A549 (cell line): ENCODE results near the gene ATG9A.

Experiments used
- EP300 ChIP-seq, 2 experiments: fragments of >200 bp; sonication (Bioruptor Twin); formaldehyde crosslinking; IDR thresholded peaks; 2 replicates in 1 of 2; 3 replicates in 1 of 2; pipeline ENCODE4 v1.6.1; 2016 to 2017
- HDAC2 ChIP-seq: fragments of 200-600 bp; sonication (generic); IDR thresholded peaks from 2 replicates; pipeline ENCODE4 v1.6.1; 2016
- POLR2A ChIP-seq: IDR thresholded peaks from 2 replicates; pipeline ENCODE4 v1.6.1; 2012; ENCODE audit warnings: mild to moderate bottlenecking, low read length
- RAD21 ChIP-seq, 2 experiments: fragments of >200 bp in 1 of 2; sonication (Bioruptor Twin) in 1 of 2; formaldehyde crosslinking in 1 of 2; IDR thresholded peaks in 1 of 2; conservative IDR thresholded peaks in 1 of 2; 2 replicates in 1 of 2; 3 replicates in 1 of 2; pipeline ENCODE4 v1.6.1; 2012 to 2018; ENCODE audit warnings: inconsistent platforms in 1 of 2
- SMC3 ChIP-seq: fragments of >200 bp; sonication (Bioruptor Twin); formaldehyde crosslinking; IDR thresholded peaks from 3 replicates; pipeline ENCODE4 v1.6.1; 2018; ENCODE audit warnings: inconsistent platforms
- ZFP36 ChIP-seq: fragments of 450-650 bp; IDR thresholded peaks from 2 replicates; pipeline ENCODE4 v1.6.1; 2014; ENCODE audit warnings: borderline replicate concordance; ENCODE audit not compliant: partially characterized antibody
- TF ChIP-seq, protein P1 (sequence below): IDR thresholded peaks from 2 replicates; pipeline ENCODE4 v1.6.1; 2012
- TF ChIP-seq, protein P2 (sequence below): fragments of 200-600 bp; sonication (generic); IDR thresholded peaks from 2 replicates; pipeline ENCODE4 v1.6.1; 2016; ENCODE audit warnings: antibody characterized with exemption, mild to moderate bottlenecking, moderate library complexity
- TF ChIP-seq, protein P3 (sequence below): fragments of >200 bp; sonication (Bioruptor Twin); formaldehyde crosslinking; IDR thresholded peaks from 3 replicates; pipeline ENCODE4 v1.5.1; 2016
- TF ChIP-seq, protein P4 (sequence below): fragments of >200 bp; sonication (Bioruptor Twin); formaldehyde crosslinking; IDR thresholded peaks from 3 replicates; pipeline ENCODE4 v1.6.1; 2016
- TF ChIP-seq, protein P5 (sequence below): fragments of 150-350 bp; IDR thresholded peaks from 2 replicates; pipeline ENCODE4 v1.6.1; 2014; ENCODE audit warnings: low read depth, mild to moderate bottlenecking, low read length
- TF ChIP-seq, protein P6 (sequence below): fragments of 250-450 bp; sonication (Bioruptor Pico); IDR thresholded peaks from 2 replicates; pipeline ENCODE4 v1.5.0; 2021; ENCODE audit warnings: mild to moderate bottlenecking, moderate library complexity, borderline replicate concordance

DNA sequence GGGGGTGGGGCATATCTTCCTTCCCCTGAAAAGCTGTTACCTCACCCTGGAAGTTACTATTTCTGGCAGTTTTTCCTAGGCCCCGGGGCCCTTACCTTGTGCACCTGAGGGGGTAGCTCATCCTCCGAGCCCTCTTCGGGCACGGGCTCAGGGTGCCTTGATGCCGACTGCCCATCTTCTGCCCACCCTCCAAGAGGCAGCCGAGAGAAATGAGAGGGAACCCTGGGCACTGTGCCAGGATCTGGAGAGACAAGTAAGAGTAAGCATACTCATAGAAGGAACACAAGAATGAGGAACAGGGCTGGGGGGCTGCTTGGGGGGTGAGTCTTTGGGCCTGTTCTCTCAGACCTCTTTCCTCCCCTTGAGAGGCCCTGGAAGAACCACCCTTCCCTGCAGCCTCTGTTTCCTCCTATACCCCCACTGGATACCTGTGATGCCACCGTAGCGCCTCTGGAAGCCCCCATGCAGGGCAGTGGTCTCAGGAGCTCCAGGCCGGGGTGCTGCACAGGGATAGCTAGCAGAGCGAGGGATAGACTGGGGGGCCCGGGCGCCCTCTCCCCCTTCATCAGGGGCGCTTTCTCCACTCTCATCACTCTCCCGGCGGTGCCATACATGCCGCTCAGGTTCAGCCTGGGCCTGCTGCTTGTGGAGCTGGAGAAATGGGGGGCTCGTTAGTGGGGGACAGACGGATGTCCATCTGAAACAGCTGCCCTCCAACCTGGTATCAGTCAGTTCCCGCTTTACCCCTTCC is 8.6 kb downstream of the ATG9A start:
- TF ChIP-seq, protein P1, sequence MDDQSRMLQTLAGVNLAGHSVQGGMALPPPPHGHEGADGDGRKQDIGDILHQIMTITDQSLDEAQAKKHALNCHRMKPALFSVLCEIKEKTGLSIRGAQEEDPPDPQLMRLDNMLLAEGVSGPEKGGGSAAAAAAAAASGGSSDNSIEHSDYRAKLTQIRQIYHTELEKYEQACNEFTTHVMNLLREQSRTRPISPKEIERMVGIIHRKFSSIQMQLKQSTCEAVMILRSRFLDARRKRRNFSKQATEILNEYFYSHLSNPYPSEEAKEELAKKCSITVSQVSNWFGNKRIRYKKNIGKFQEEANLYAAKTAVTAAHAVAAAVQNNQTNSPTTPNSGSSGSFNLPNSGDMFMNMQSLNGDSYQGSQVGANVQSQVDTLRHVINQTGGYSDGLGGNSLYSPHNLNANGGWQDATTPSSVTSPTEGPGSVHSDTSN = no peak
- TF ChIP-seq, protein P2, sequence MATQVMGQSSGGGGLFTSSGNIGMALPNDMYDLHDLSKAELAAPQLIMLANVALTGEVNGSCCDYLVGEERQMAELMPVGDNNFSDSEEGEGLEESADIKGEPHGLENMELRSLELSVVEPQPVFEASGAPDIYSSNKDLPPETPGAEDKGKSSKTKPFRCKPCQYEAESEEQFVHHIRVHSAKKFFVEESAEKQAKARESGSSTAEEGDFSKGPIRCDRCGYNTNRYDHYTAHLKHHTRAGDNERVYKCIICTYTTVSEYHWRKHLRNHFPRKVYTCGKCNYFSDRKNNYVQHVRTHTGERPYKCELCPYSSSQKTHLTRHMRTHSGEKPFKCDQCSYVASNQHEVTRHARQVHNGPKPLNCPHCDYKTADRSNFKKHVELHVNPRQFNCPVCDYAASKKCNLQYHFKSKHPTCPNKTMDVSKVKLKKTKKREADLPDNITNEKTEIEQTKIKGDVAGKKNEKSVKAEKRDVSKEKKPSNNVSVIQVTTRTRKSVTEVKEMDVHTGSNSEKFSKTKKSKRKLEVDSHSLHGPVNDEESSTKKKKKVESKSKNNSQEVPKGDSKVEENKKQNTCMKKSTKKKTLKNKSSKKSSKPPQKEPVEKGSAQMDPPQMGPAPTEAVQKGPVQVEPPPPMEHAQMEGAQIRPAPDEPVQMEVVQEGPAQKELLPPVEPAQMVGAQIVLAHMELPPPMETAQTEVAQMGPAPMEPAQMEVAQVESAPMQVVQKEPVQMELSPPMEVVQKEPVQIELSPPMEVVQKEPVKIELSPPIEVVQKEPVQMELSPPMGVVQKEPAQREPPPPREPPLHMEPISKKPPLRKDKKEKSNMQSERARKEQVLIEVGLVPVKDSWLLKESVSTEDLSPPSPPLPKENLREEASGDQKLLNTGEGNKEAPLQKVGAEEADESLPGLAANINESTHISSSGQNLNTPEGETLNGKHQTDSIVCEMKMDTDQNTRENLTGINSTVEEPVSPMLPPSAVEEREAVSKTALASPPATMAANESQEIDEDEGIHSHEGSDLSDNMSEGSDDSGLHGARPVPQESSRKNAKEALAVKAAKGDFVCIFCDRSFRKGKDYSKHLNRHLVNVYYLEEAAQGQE = no peak
- TF ChIP-seq POLR2A (no peak), SMC3 (no peak), RAD21 (conservative IDR thresholded peaks at IDR 0.05 in 1 of 2, IDR thresholded peaks at IDR 0.05 in 1 of 2) (no peak), EP300 (IDR thresholded peaks at IDR 0.05) (no peak), ZFP36 (no peak), HDAC2 (no peak)
- TF ChIP-seq, protein P3, sequence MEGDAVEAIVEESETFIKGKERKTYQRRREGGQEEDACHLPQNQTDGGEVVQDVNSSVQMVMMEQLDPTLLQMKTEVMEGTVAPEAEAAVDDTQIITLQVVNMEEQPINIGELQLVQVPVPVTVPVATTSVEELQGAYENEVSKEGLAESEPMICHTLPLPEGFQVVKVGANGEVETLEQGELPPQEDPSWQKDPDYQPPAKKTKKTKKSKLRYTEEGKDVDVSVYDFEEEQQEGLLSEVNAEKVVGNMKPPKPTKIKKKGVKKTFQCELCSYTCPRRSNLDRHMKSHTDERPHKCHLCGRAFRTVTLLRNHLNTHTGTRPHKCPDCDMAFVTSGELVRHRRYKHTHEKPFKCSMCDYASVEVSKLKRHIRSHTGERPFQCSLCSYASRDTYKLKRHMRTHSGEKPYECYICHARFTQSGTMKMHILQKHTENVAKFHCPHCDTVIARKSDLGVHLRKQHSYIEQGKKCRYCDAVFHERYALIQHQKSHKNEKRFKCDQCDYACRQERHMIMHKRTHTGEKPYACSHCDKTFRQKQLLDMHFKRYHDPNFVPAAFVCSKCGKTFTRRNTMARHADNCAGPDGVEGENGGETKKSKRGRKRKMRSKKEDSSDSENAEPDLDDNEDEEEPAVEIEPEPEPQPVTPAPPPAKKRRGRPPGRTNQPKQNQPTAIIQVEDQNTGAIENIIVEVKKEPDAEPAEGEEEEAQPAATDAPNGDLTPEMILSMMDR = no peak
- TF ChIP-seq, protein P4, sequence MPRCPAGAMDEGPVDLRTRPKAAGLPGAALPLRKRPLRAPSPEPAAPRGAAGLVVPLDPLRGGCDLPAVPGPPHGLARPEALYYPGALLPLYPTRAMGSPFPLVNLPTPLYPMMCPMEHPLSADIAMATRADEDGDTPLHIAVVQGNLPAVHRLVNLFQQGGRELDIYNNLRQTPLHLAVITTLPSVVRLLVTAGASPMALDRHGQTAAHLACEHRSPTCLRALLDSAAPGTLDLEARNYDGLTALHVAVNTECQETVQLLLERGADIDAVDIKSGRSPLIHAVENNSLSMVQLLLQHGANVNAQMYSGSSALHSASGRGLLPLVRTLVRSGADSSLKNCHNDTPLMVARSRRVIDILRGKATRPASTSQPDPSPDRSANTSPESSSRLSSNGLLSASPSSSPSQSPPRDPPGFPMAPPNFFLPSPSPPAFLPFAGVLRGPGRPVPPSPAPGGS = no peak
- TF ChIP-seq, protein P5, sequence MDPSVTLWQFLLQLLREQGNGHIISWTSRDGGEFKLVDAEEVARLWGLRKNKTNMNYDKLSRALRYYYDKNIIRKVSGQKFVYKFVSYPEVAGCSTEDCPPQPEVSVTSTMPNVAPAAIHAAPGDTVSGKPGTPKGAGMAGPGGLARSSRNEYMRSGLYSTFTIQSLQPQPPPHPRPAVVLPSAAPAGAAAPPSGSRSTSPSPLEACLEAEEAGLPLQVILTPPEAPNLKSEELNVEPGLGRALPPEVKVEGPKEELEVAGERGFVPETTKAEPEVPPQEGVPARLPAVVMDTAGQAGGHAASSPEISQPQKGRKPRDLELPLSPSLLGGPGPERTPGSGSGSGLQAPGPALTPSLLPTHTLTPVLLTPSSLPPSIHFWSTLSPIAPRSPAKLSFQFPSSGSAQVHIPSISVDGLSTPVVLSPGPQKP = no peak
- TF ChIP-seq, protein P6, sequence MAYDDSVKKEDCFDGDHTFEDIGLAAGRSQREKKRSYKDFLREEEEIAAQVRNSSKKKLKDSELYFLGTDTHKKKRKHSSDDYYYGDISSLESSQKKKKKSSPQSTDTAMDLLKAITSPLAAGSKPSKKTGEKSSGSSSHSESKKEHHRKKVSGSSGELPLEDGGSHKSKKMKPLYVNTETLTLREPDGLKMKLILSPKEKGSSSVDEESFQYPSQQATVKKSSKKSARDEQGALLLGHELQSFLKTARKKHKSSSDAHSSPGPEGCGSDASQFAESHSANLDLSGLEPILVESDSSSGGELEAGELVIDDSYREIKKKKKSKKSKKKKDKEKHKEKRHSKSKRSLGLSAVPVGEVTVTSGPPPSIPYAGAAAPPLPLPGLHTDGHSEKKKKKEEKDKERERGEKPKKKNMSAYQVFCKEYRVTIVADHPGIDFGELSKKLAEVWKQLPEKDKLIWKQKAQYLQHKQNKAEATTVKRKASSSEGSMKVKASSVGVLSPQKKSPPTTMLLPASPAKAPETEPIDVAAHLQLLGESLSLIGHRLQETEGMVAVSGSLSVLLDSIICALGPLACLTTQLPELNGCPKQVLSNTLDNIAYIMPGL = no peak
